Stimulated activated CD4-positive, alpha-beta T cell treated with anti-CD3 and anti-CD28 coated beads, Interleukin-1b, Interleukin-23, amount 100 ng/mL, for 48 hours (primary cell): ENCODE data around the gene PMPCA.

ENCODE experiments used
- DNase-seq: peaks from one replicate; pipeline ENCODE4 v3.0.0-alpha.2; 2020

The PMPCA gene

DNA sequence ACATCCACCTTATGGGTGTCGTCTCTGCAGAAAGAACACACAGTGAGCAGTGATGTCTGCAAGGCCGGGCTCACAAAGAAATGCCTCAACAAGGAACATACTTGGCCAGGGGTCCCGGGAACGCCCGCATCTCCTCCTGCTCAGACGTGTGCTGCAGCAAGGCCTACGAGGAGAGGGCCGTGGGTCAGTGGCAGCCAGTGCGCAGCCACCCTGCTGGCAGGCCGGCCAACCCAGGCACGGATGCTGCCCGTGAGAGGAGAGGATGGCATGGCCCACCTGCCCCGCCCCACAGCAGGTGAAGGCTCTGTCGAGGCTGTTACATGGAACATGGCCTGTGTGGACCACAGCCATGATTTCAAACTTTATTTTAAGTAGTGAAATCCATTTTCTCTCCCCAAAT is 53.1 kb downstream of the PMPCA start:
- no peak for DNase-seq

DNA sequence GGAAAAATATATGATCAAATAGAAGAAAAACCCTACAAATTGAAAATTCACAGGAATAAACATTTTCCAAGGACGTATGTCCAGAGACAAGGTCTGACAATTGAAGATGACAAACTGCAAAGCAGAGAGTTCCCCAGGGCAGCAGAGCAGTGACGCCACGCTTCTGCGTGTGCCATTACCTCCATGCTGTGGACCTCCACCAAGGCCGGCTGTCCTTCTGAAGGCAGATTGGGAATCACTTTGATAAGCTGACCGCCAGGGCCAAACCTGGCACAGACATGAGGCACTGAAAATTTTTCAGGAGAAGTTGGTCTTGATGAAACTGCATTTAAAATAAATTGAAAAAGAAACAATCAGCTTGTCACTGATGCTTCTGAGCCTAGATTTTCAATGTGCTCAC is 53.8 kb downstream of the PMPCA start:
- no peak for DNase-seq

DNA sequence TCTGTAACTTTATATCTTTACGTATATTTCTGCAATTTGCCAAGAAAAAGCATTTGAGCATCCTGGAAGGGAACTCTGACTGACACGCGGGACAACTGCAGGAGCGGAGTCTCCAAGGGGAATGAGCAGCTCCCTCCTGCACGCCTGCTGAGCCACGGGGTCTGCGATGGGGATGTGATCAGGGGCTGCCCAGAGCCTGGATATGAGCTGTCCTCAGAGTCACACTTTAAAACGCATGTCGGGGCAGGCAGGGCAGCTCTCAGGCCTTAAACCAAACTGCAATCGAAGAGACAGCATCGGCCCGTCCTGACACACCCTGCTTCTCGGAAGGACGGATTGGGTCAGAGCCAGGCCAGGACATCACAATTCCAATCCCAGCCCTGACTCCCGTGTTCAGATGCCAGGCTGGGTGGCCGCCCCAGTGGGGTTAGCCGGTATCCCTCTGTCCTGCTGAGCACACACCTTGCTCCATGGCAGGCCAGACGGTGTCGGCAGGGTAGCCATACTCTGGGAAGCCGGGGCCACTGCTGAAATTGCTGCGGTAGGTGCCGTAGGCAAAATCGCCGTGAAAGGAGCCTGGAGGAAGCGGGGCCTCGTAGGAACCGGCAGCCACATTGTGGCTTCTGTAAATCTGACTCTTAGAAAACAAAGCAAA is 55.2 kb downstream of the PMPCA start:
- DNase-seq, result no peak

DNA sequence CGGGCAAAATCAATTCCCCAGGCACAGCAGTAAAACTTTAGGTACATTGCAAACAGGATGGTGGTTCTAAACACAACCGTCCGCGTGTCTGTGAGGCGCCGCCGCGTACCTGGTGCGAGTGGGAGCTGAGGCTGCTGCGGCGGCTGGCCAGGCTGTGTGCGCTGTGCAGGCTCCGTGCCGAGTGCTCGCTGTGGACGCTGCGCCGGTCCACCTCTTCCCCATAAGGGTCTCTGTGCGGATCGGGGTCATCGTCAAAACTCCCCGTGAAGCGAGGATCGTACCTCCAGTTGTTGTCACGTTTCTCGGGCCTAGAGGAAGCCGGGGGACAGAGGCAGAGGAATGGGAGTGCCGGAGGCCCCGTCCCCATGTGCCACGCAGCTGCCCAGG is 55.7 kb downstream of the PMPCA start:
- DNase-seq, result no peak

DNA sequence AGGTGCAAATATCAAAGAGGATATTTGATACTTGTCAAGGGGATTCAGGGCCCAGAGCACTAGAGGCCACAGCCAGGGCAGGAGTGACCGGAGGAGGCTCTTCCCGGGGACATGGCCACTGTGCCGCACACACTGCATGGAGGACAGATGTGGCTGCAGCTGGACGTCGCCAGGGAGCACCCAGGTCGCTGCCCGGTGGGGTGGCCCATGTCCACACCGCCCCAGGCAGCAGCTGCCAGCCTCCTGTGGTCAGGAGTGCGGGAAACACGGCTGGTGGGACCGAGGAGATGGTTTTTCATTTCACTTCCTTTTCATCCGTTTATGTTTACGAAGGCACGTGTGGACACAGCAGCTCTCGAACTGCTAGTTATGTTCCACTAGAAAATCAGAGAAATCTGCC is 57.3 kb downstream of the PMPCA start:
- no peak for DNase-seq

DNA sequence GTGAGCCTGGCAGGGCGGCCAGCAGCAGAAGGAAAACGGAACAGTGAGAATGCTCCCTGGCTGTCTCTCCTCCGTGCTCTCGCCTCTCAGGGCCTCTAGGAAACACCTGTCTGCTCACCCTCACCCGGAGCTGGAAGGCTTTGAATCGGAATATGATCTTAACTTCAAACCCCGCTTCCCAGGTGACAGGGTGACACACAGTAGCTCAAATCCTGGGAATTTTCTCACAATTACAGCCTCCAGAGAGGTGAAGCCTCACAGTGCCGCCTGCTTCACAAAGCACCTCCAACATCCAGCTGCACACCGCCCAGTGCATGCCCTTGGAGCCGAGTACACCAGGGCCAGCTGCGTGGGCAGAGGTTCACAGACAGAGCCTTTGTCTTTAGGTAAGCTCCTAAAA is 59.9 kb downstream of the PMPCA start:
- DNase-seq, result no peak

DNA sequence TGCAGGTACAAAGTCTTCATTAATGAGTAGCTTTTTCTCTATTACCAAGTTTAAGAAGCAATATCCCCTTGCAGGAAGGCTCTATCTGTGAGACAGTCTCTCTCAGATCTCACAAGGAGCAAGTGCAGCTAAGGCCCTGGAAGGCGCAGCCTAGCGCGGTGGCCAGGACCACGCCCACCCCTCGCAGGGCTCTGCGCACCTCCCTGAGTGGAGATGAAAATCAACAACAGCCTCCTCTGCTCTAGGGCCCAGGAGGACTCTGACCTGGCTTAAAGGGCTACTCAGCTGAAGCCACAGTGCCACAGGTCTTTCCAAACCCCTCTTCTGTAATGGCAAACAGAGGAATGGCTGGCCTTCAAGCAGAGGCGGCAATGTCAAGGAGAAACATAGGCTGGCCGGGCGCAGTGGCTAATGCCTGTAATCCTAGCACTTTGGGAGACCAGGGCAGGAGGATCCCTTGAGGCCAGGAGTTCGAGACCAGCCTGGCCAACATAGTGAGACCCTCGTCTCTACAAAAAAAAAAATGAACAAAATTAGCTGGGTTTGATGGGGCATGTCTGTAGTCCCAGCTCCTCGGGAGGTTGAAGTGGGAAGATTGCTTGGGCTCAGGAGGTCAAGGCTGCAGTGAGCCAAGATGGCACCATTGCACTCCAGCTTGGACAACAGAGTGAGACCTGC is 60.5 kb downstream of the PMPCA start:
- no peak for DNase-seq

DNA sequence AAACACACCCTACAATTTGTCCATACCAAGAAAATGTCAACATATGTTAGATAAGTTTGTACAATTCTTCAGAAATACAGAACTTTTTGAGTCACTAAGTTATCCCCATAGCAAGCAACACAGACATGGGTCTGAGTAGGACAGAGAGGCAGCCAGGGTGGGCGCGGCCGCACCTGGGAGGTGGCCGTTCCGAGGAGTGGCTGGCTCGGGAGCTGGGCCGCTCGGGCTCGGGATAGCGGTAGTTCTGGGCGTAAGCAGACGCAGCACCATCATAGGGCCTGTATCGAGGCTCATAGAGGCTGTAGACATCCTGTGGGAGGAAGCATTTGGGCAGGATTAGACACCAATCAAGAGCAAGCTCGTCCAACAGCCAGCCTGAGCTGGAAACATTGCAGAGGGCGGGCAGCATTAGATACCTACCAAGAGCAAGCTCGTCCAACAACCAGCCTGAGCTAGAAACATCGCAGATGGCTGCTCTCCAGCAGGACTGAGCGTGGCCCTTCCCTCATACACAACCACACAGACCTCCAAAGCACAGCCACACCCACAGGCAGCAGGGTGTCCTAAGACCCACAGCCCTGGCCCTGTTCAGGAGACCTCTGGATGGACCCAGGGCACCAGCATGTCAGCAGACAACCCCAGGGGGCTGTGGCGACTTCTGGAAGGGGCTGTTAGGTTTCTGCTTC is 61.5 kb downstream of the PMPCA start:
- DNase-seq, result no peak

DNA sequence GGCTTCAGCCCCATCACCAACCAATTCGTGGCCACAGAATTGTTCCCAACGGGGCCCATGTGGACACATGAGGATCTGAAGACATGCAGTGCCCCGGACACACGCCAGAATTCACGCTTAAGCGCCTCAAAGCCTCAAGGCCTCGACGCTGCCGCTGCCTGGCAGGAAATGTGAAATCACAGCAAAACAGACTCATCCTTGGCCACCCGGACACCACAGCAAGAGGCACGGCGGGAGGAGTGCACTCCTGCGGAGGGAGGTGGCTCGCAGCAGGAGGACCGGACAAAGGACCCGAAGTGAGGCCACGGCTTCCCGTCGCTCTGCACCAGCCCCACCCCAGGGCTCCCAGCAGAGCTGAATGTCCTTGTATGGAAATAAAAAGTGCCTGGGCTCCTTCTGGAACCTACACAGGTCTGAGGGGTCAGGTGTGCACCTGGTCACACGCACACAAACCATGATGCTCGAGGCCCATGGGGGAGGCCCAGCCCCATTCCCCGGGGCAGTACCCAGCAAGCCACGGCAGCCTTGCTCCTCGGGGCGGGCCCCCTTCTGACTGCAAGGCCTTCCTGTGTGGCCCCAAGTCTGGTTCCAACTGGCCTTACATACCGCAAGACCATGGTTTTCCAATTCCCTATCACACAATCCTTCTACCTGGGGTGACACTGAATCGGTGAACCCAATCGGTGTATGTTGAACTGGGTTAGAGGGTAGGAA is 62.3 kb downstream of the PMPCA start:
- DNase-seq, result no peak

DNA sequence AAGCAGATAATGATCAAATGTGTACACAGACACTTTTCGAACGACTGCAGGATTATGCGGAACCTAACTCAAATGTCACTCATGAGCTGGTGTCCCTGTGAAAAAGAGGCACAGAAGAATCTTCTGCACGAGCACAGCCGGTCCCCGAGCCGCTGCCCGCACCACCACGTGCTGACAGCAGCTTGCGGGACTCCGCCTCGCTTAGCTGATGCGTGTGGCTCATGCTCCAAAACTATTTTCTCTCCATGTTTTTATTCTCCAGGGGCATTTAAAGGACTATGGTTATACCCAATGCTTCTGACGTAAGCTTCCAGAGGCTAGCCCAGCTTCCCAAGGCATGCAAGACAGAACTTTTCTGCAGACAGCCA is 62.9 kb downstream of the PMPCA start:
- DNase-seq, result no peak
